IMR-90 (cell line): Measurements from ENCODE around the gene CREBBP.

Experiments used
- CEBPB ChIP-seq: IDR thresholded peaks from 2 replicates; pipeline ENCODE4 v1.6.1; 2012; ENCODE audit warnings: low read depth, low read length, improper control_type of control experiment
- MXI1 ChIP-seq: IDR thresholded peaks from 2 replicates; pipeline ENCODE4 v1.6.1; 2012; ENCODE audit warnings: low read depth, mild to moderate bottlenecking, low read length, moderate library complexity, borderline replicate concordance
- POLR2A ChIP-seq: IDR thresholded peaks from 2 replicates; pipeline ENCODE4 v1.6.1; 2012; ENCODE audit warnings: mild to moderate bottlenecking, low read depth, low read length
- RAD21 ChIP-seq: IDR thresholded peaks from 2 replicates; pipeline ENCODE4 v1.6.1; 2012; ENCODE audit warnings: low read length, improper control_type of control experiment
- TF ChIP-seq, protein P1 (sequence below): conservative IDR thresholded peaks from 2 replicates; pipeline ENCODE4 v1.5.1; 2012; ENCODE audit warnings: mild to moderate bottlenecking, low read depth, low read length, improper control_type of control experiment
- TF ChIP-seq, protein P2 (sequence below): fragments of 150-350 bp; IDR thresholded peaks from 2 replicates; pipeline ENCODE4 v1.6.1; 2016; ENCODE audit warnings: low read depth, mild to moderate bottlenecking, low read length, moderate library complexity, borderline replicate concordance

DNA sequence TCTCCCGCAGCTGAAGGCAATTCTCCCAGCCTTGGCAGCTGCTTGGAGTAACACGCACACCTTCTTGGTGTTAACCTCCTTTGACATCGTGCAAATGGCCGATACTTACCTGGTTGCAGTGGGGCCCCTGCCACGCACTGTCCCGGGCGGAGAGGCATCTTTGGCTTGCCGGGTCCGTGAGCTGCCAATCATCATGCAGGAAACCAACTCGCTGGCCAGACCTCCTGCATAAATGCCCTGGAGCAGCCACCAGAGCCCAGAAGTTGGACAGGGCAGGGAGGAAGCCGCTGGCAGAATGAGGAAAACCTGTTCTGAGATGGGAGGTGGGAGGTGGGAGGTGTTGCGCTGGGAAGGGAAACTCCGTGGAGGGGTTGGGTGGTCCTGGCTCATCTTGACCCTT, 41.7 kb upstream of the CREBBP start:
- TF ChIP-seq, protein P1, sequence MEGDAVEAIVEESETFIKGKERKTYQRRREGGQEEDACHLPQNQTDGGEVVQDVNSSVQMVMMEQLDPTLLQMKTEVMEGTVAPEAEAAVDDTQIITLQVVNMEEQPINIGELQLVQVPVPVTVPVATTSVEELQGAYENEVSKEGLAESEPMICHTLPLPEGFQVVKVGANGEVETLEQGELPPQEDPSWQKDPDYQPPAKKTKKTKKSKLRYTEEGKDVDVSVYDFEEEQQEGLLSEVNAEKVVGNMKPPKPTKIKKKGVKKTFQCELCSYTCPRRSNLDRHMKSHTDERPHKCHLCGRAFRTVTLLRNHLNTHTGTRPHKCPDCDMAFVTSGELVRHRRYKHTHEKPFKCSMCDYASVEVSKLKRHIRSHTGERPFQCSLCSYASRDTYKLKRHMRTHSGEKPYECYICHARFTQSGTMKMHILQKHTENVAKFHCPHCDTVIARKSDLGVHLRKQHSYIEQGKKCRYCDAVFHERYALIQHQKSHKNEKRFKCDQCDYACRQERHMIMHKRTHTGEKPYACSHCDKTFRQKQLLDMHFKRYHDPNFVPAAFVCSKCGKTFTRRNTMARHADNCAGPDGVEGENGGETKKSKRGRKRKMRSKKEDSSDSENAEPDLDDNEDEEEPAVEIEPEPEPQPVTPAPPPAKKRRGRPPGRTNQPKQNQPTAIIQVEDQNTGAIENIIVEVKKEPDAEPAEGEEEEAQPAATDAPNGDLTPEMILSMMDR: no peak
- TF ChIP-seq, protein P2, sequence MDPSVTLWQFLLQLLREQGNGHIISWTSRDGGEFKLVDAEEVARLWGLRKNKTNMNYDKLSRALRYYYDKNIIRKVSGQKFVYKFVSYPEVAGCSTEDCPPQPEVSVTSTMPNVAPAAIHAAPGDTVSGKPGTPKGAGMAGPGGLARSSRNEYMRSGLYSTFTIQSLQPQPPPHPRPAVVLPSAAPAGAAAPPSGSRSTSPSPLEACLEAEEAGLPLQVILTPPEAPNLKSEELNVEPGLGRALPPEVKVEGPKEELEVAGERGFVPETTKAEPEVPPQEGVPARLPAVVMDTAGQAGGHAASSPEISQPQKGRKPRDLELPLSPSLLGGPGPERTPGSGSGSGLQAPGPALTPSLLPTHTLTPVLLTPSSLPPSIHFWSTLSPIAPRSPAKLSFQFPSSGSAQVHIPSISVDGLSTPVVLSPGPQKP: no peak
- TF ChIP-seq MXI1: no peak
- no peak for TF ChIP-seq POLR2A
- TF ChIP-seq CEBPB: no peak
- no peak for TF ChIP-seq RAD21
